Activated T-helper 17 cell treated with anti-CD3 and anti-CD28 coated beads, Interleukin-2, amount 50 U/mL, for 72 hours (primary cell): ENCODE measurements around the gene RNF144B. TPM values are rescaled to one million over a fixed set of nuclear protein-coding genes. Genes with fewer than 3 reads are reported as not detected.
"Not testable (repeated sequence)": the region's sequence is repeated elsewhere in the genome, so short reads cannot be mapped to it uniquely, and the experiment has no call there.

Experiments used
- ATAC-seq: fragments of 150-1000 bp; cut with Tn5 transposase; replicated peaks from 2 replicates; pipeline ENCODE4 v1.10.0; 2021; ENCODE audit warnings: mild to moderate bottlenecking, moderate library complexity
- H3K27ac Mint-ChIP-seq: one replicate; pipeline ENCODE4 v1.8.0; 2022; ENCODE audit warnings: mixed read lengths
- H3K27me3 Mint-ChIP-seq: one replicate; pipeline ENCODE4 v1.8.0; 2022; ENCODE audit warnings: mixed read lengths
- H3K36me3 Mint-ChIP-seq: one replicate; pipeline ENCODE4 v1.8.0; 2022; ENCODE audit warnings: low read depth, mild to moderate bottlenecking, mixed read lengths
- H3K4me1 Mint-ChIP-seq: one replicate; pipeline ENCODE4 v1.8.0; 2022; ENCODE audit warnings: mixed read lengths
- H3K4me3 Mint-ChIP-seq: one replicate; pipeline ENCODE4 v1.8.0; 2022; ENCODE audit warnings: mild to moderate bottlenecking, mixed read lengths
- H3K9me3 Mint-ChIP-seq: one replicate; pipeline ENCODE4 v1.8.0; 2022; ENCODE audit warnings: mixed read lengths
- total RNA-seq, 2 donors: library from RNA; stranded (reverse); gene quantifications; one replicate each; pipeline ENCODE4 v1.2.3, GENCODE V29; 2022

The RNF144B gene
- total RNA-seq, 2 donors from 2014 or later, result 0.93 to 1.4 TPM

DNA sequence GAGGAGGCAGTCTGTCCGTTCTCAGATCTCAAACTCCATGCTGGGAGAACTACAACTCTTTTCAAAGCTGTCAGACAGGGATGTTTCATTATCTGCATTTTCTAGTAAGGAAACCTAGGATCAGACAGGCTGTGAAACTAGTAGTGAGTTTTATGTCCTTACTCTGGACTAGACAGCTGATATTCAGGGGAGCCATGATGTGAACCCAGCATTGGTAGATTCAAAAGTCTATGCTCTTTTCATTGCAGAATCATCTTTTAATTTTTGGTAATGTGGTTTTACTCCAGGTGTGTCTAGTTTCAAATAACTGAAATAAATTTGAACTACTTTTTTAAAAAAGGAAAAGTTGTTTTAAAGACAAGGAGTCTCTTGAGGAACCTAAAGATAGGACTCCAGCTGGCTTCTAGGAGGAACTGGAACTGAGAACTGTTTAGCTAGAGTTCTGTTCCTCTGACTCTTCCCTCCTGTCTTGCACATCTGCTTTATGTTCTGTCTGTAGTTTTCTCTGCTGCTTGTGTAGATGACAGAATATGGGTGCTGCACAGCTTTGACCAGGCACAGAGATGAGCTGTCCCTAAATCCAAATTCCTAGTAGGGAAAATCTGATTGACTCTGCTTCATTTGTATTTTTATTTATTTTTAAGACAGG is 27.8 kb upstream of the RNF144B start:
- Mint-ChIP-seq H3K9me3 (peaks cover 7% of the 10 kb centered on the region), H3K27me3 (peaks cover 10% of the 10 kb centered on the region), H3K36me3 (no peaks in the 10 kb centered on the region), H3K27ac (no peak overlapping the region), H3K4me3 (no peak overlapping the region), H3K4me1 (no peaks in the 10 kb centered on the region)
- no peak for ATAC-seq

DNA sequence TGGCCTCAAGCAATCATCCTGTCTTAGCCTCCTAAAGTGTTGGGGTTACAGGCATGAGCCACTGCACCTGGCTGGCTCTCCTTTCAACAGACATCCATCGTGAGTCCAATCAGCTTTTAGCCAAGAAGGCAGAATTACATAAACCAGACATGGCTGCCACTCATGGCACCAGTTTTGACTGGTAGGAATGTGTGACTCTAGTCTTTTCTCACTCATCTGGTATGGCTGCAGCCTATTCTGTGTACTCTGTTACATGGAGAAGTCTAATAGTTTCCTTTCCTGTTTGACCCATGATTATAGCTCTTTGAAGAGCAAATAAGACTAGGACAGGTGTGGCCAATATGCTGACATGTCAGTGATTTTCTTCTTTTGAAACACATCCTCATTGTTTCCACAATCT is 27.0 kb upstream of the RNF144B start:
- Mint-ChIP-seq H3K4me3 (no peak overlapping the region), H3K27me3 (peaks cover 10% of the 10 kb centered on the region), H3K9me3 (peaks cover 7% of the 10 kb centered on the region), H3K4me1 (no peaks in the 10 kb centered on the region), H3K27ac (no peak overlapping the region), H3K36me3 (no peaks in the 10 kb centered on the region)
- no peak for ATAC-seq

DNA sequence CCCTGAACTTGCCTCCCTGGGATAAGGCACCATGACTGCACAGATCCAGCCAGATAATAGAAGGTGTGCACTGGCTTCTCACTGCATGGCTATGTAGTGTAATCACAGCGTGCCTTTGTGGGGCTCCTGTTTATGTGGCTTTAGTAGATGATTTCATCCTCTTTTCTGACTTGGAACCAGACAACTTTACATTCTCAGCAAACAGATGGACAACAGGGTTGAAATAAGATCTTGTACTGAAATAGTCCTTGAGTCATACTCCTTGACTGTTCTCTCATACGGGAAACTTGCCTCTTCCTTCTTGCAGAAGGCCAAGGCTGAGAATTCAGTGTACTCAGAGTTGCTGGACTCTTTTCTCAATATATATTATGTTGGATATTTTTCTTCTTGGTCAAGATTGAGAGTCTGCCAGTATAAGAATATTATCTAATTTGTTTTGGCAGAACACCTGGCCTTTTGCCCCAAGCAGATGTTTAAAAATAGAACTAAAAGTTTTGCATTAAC is 25.0 kb upstream of the RNF144B start:
- no peak for ATAC-seq
- Mint-ChIP-seq H3K4me1 (no peaks in the 10 kb centered on the region), H3K27ac (no peak overlapping the region), H3K9me3 (peaks cover 7% of the 10 kb centered on the region), H3K4me3 (no peak overlapping the region), H3K36me3 (no peaks in the 10 kb centered on the region), H3K27me3 (peaks cover 15% of the 10 kb centered on the region)

DNA sequence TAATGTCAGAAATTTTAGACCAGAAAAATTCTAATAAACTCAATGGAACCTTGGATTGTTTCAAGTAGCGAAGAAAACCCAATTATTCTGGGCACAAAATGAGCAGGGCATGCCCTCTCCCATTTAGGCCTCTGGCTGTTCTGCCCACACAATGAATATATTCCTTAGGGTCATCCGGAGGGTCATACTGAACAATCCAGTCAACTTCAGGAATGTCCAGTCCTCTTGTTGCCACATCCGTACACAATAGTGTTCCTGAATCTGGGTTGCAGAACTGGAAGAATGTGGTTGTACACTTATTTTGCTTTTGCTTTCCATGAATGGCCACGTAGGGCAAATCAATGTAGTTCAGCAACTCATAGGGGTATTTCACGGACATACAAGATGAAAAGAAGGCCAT is 23.4 kb upstream of the RNF144B start:
- no peak for ATAC-seq
- no peaks in the 10 kb centered on the region for H3K4me1 Mint-ChIP-seq
- peaks cover 13% of the 10 kb centered on the region for H3K27me3 Mint-ChIP-seq
- no peak overlapping the region for H3K27ac Mint-ChIP-seq
- no peak overlapping the region for H3K4me3 Mint-ChIP-seq
- H3K9me3 Mint-ChIP-seq, result no peaks in the 10 kb centered on the region
- no peaks in the 10 kb centered on the region for H3K36me3 Mint-ChIP-seq

DNA sequence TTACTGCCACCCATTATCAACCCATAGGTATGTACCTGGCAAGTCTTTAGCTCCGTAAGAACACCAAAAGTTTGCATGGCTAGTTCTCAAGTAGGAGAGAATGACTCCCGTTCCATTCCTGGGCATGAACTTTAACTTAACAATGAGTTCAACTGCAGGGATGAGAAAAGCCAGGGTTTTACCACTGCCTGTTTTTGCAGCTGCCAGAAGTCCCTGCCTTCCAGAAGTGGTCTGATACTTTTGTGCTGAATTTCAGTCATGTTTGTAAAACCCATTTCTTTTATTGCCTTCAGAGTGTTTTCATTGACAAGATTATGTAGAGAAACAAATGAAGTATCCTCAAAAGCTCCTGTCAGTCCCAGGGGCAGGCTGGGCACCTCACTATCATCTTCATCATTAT is 22.6 kb upstream of the RNF144B start:
- H3K4me3 Mint-ChIP-seq, ATAC-seq, H3K9me3 Mint-ChIP-seq: not testable (repeated sequence)

DNA sequence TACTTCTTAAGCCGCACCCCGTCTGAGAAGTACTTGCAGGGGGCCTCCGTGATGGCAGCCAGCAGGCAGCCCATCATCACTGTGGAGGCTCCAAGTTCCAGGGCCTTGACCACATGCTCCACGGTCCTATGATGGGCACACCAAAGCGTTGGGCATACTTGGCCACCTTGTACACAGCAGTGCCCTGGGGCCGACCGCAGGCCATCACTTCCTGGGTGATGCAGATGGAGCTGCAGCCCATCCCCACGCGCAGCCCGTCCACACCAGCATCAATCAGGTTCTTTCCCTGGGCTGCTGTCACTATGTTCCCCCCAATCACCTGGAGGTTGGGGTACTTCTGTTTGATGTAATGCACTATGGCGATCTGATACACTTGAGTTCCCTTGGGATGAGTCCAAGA is 19.8 kb upstream of the RNF144B start:
- Mint-ChIP-seq H3K9me3 (no peaks in the 10 kb centered on the region), H3K4me3 (no peak overlapping the region), H3K36me3 (no peaks in the 10 kb centered on the region), H3K27ac (no peak overlapping the region), H3K27me3 (peaks cover 11% of the 10 kb centered on the region), H3K4me1 (no peaks in the 10 kb centered on the region)
- ATAC-seq, result no peak

More for the DNA sequence above, 22.6 kb upstream of the RNF144B start:
- peaks cover 13% of the 10 kb centered on the region for H3K27me3 Mint-ChIP-seq
- not testable (repeated sequence) for H3K27ac Mint-ChIP-seq, H3K4me1 Mint-ChIP-seq, H3K36me3 Mint-ChIP-seq

DNA sequence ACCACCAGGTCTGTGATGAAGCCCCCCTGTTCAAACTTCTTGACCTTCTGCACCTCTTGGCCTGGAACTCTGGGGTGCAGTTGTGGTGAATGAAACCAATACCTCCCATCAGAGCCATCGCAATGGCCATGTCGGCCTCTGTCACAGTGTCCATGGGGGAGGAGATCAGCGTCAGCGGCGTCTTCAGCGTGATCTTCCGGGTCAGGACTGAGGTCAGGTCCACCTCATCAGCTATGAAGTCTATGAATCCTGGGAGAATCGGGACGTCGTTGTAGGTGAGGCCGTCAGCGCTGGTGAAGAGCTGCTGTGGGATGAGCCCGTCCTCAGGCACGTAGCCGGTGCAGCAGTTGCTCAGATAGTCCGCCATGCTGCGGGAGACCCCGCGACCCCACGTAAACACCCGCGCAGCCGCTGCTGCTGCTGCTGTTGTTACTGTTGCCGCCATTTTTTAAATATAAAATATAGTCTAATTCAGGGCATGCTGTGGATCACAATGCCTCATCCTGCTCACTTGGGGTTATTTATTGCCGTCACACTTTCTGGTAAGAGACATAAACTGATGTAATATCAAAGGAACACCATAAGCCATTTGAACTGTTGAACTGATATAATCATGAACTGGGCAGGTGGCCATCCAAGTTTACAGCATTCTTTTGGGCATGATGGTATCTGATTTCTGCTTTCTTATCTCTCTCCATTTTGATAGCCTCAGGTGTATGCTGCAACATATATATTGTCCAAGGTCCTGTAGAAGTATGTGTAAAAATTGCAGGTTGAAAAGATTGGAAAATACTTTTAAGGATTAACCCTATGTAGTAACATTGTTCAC is 18.7 kb upstream of the RNF144B start:
- H3K36me3 Mint-ChIP-seq, result no peaks in the 10 kb centered on the region
- no peak overlapping the region for H3K27ac Mint-ChIP-seq
- no peak for ATAC-seq

DNA sequence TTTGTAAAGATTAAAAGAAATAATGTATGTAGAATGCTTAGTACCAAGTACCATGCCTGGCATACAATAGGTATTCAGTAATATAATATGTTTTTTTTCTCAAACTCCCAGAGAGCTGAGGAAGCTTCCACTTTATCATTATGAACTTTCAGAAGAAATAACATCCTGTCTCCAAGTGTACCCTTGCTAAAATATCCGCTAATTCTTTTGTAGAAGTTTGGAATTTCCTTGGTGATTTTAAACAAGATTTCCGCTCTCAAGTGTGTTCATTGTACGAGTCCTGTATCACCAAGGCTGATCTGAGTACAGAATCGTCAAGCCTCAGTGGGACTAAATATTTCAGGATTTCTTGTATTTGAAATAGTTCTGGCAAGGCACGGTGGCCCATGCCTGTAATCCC is 16.1 kb upstream of the RNF144B start:
- Mint-ChIP-seq H3K27ac (no peak overlapping the region), H3K4me3 (no peak overlapping the region), H3K4me1 (no peaks in the 10 kb centered on the region), H3K36me3 (no peaks in the 10 kb centered on the region), H3K9me3 (no peaks in the 10 kb centered on the region), H3K27me3 (peaks cover 8% of the 10 kb centered on the region)
- no peak for ATAC-seq

More for the DNA sequence above, 18.7 kb upstream of the RNF144B start:
- Mint-ChIP-seq H3K9me3 (no peaks in the 10 kb centered on the region), H3K4me3 (no peak overlapping the region), H3K27me3 (peaks cover 13% of the 10 kb centered on the region), H3K4me1 (no peaks in the 10 kb centered on the region)

DNA sequence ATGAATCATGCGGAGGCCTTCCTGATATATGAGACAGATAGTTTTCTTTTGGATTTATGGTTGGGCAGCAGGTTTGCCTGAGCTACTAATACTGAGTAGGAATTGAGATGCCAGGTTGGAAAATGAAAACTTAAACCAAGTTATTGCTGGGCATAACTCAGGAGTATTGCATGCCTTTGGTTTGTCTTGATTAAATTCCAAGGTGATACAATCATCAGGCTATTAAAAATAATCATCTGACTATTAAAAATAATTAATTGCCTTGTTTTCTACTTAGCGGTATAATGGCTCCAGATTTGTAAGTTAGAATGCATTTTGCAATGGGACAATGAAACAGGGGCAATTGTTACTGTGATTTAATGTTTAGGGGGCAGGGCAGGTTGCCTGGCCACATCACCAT is 15.5 kb upstream of the RNF144B start:
- Mint-ChIP-seq H3K36me3 (no peaks in the 10 kb centered on the region), H3K27ac (no peak overlapping the region), H3K9me3 (no peaks in the 10 kb centered on the region), H3K27me3 (peaks cover 8% of the 10 kb centered on the region), H3K4me3 (no peak overlapping the region), H3K4me1 (no peaks in the 10 kb centered on the region)
- ATAC-seq, result no peak

DNA sequence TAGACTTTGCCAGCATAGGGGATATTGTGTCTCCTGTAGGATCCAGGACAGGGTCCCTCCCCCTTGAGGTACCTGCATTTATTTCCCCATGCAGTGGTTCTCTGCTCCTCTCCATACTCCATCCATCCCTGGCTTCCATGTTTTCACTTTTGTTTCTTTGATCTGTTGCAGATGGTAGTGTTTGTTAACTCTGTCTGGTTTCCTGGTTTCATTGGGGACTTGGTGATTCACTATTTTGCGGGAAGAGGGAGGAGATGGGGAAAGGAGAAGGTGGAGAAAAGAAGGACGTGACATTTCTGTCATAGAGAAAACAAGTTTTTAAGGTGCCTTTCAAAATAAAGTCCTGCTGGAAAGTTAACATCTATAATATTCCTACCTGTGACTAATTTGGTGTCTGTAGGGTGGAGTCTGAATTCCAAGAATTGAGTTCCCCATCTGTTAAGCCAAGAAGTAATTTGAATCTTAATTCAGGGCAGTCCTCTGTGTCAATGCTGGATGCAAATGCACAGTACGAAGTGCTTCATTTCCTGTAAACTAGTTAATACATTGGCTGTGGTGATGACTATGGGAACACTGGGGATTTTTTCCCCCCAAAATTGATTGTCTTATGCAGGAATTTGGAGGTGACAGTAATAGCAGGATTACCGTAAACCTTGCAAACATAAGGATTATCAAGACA is 6.9 kb upstream of the RNF144B start:
- Mint-ChIP-seq H3K4me3 (no peak overlapping the region), H3K9me3 (no peaks in the 10 kb centered on the region), H3K27me3 (peaks cover 8% of the 10 kb centered on the region), H3K4me1 (no peaks in the 10 kb centered on the region), H3K36me3 (no peaks in the 10 kb centered on the region), H3K27ac (no peak overlapping the region)
- no peak for ATAC-seq

DNA sequence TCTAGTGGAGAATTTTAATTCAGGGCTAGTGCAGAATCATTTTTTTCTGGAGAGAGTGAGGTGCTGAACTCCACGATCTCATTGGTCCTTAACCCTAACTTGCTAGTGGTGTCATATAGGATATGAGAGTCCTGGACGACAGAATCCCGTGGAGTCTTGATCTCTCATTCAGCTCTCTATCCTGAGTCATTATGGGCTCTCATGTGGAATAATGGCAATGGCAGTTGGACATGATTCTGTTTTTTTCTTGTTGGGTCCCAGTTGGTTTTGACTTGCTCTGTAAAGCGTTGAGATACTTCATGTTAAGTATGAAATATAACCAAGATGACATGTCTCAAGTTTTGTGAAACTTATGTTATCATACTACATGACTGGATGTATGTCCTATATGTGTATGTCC is 6.3 kb upstream of the RNF144B start:
- Mint-ChIP-seq H3K4me1 (no peaks in the 10 kb centered on the region), H3K36me3 (no peaks in the 10 kb centered on the region), H3K4me3 (no peak overlapping the region), H3K27ac (no peak overlapping the region), H3K9me3 (no peaks in the 10 kb centered on the region), H3K27me3 (peaks cover 8% of the 10 kb centered on the region)
- ATAC-seq, result no peak

DNA sequence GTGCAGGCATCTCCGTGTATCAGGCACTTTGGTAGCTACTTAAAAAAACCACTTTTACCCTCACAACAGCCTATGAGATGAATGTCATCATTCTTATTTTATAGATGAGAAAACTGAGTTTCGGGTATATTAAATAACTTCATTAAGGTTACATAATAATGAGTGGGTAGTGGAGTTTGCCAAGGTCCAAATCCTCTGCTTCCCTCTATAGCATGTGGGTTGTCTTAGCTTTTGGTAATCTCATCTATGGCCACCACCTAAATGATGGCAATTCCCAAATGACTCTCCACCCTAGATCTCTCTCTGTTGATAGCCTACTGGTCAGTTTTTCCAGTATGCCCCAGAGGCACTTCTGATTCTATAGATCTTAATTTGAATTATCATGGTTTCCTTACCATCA is 3.7 kb upstream of the RNF144B start:
- H3K27me3 Mint-ChIP-seq, result peaks cover 8% of the 10 kb centered on the region
- H3K9me3 Mint-ChIP-seq, result no peaks in the 10 kb centered on the region
- peaks cover 15% of the 10 kb centered on the region for H3K4me1 Mint-ChIP-seq
- no peak overlapping the region for H3K4me3 Mint-ChIP-seq
- no peaks in the 10 kb centered on the region for H3K36me3 Mint-ChIP-seq
- no peak for ATAC-seq
- no peak overlapping the region for H3K27ac Mint-ChIP-seq

DNA sequence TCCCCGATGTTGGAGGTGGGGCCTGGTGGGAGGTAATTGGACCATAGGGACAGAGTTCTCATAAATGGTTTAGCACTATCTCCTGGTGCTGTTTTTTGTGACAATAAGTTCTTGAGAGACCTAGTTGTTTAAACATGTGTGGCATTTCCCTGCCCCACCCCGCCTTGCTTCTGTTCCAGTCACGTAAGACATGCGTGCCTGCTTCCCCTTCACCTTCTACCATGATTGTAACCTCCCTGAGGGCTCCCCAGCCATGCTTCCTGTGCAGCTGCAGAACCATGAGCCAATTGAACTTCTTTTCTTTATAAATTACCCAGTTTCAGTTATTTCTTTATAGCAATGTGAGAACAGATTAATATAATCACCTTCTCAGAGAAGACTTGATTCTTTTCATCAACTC is 2.5 kb upstream of the RNF144B start:
- peaks cover 3% of the 10 kb centered on the region for H3K27me3 Mint-ChIP-seq
- no peaks in the 10 kb centered on the region for H3K36me3 Mint-ChIP-seq
- H3K4me1 Mint-ChIP-seq, result peaks cover 16% of the 10 kb centered on the region
- no peaks in the 10 kb centered on the region for H3K9me3 Mint-ChIP-seq
- no peak overlapping the region for H3K27ac Mint-ChIP-seq
- no peak for ATAC-seq
- H3K4me3 Mint-ChIP-seq, result no peak overlapping the region

DNA sequence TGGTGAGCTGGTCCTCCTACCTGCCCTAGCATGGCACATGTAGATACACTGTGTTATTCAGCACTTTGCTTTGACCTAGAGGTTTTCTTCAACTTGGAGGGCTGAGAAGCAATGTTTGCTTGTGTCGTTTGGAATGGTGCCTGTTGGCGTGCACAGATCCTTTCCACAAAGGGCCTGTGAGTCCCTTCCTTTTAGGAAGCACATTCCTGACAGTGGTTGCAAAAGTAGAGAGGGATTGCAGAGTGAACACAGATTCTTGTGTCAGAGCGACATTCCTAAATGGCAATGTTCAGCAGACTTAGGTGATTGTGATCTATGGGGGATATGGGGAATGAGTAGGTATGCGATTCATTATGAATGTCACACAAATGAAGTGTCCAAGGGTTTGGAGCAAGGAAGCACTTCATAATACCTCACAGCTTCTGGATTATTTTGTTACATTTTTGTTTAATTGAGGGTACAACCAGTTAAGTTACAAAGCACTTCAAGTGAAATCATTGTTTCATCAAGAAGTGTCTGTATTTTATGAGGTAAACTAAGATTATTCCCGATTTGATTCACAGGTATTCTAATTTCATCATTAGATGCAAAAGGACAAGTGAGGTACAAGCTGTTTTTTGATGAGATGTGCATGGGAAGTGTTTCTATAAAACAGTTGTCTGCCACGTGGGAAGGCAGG is 713 bp upstream of the RNF144B start:
- Mint-ChIP-seq H3K9me3 (no peaks in the 10 kb centered on the region), H3K4me3 (peak overlapping the region; percentile 93), H3K36me3 (no peaks in the 10 kb centered on the region), H3K4me1 (peaks cover 16% of the 10 kb centered on the region), H3K27ac (peak overlapping the region; percentile 67), H3K27me3 (no peaks in the 10 kb centered on the region)
- no peak for ATAC-seq
